ENCODE results near the gene BRD3OS.

The BRD3OS gene

DNA sequence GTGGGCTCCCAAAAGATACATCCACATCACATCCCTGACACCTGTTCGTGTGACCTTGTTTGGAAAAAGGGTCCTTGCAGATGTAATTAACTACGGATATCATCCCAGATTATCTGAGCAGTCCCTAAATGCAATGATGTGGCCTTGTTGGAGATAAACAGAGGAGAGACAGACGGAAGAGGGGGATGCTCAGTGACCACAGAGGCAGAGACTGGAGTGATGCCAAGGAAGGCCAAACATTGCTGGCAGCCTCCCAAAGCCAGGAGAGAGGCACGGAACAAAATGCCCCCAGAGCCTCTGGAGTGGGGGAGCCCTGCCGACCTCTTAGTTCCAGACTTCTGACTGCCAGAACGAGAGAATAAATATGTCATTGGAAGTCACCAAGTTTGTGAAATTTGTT is 18.1 kb upstream of the BRD3OS start:
- no peak for DNase-seq

DNA sequence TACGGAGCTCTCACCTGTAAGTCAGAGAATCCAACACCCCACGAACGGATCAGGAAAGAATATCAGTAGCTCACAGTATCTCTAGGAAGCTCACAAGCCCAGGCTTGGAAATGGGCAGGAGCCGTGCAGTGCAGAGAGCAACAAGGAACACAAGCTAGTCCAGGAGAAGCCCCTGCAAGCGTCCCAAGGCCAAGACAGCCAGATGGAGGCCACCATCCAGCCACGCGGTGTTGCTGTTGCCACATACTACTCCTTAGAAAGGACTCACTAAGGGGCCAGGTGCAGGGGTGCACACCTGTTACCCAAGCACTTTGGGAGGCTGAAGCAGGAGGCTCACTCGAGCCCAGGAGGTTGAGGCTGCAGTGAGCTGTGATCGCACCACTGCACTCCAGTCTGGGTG is 17.7 kb upstream of the BRD3OS start:
- no peak for DNase-seq

DNA sequence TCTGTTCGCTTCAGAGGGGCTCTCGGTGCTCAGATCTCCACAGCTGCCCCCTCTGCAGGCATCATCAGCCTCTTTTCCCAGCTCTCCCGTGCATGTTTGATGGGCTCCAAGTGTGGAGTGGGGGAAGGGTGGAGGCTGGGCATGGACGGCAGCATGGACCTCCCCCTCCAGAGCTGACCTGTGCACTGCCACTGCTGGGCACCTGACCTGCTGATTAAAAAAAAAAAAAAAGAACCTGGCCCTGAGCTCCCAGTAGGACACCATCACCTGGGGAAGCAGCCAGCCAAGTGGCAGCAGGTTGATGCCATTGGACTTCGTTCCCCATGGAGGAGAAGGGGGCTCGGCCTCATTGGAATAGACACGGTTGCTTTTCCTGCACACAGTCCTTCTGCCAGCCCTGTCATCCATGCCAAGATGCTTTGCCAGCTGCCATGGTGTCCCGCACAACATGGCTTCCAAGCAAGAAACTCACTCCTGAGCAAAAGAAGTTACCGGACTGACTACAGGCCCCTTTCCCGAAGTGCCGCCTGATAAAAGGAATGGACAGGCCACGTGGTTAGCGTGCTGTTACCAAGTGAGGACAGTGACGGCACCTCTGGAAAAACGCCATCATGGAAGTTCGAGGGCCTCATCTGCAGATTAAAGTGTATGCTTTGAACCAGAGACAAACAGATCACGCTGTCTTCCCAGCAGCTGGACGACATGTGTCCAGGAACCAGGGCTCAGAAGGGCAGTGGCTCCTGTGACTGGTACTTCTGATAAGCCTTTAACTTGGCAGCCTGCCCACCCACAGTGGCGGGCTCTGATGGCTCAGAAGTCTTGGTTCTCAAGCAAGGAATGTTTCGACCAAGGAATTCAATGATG is 14.7 kb upstream of the BRD3OS start:
- DNase-seq = no peak

DNA sequence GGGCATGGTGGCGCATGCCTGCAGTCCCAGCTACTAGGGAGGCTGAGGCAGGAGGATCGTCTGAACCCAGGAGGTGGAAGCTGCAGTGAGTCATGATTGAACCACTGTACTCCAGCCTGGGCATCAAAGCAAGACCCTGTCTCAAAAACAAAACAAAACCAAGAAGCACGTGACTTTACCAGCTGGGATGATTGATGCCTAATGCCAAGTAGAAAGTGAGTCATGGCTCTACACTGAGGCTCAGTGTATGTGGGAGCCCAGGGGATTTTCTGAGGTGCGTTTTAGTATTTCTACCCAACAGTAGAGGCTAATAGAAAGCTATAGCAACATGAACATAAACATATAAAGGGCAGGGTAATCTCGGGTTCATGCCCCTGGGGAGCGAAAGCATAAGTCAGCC is 13.9 kb upstream of the BRD3OS start:
- no peak for DNase-seq

DNA sequence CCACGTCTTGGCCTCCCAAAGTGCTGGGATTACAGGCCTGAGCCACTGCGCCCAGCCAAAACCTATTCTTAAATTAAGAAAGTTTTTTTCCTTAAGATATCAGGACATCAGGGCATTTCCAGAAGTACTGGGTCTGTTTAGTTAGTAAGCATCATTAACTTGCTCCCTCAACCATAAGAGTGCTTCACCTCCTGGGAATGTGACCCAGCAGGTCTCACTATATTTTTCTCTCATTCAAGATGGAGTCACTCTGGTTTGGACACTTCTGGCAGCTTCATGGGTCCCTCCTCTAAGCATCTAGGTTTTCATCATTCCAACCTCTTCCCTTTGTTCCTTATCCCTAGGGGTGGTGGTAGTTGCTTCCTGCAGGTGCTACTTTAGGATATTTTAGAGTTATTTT is 10.3 kb upstream of the BRD3OS start:
- DNase-seq = no peak

DNA sequence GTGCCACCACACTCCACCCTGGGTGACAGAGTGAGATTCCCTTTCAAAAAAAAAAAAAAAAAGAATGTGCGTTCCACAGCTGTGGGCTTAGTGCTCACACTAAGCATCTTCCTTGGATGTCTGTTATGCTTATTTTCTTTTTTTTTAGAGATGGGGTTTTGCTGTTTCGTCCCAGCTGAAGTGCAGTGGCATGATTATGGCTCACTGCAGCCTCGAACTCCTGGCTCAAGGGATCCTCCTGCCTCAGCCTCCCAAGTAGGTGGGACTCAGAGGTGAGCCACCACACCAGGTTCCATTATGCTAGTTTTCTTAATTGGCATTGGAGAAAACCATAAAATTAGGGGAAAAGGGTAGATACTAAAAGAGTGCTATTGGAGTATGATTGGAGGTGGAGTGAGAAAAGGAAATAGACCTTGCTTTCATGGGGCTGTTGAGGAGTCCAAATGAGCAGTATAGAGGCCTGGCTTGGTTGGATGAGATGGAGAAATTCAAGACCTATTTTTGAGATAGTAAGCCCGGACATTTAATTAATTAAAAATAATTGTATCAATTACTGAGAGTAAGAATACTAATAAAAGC is 978 bp upstream of the BRD3OS start:
- no peak for DNase-seq

DNA sequence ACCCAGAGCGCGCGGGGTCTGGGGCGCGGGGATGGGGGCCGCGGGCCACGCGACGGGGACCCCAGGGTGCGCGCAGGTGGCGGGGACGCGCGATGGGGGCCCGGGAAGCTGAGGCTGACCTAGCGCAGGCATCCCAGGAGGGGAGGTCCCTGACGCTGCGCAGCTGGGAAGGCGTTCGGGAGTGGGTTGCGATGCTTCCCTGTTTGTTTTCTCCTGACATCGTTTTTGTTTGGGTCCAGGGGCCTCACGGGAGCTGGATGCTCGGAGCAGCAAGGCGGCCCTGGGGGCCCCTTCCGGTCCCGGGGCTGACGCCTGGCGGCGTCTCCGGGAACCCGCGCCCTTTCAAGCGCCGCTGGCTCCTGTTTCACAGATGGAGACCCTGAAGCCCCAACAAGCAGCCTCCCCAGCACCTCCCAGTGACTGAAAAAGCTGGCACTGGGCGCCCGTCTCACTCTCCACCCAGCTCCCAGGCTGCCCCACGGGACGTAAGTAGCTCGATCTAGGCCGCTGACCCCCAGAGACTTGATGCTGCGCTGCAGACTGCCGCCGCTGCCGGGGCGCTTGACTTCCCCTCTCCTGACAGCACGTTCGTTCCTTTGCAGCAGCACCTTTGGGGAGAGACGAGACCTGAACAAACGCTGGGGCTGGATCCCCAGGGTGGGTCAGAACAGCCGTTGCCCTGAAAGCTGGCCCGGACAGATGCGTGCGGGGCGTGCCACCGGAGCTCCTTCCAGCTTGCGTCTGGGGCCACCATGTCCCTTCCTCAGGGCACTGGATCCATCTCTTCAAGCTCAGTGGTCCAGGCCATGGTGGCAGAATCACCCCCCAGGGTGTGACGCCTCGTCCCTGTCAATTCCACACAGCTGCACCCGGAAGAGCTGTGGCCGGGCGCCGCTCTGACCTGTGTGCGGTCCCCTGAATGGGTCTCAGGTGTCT is 593 bp downstream of the BRD3OS start:
- DNase-seq = peak in 1 of 2 donors; percentile 49

DNA sequence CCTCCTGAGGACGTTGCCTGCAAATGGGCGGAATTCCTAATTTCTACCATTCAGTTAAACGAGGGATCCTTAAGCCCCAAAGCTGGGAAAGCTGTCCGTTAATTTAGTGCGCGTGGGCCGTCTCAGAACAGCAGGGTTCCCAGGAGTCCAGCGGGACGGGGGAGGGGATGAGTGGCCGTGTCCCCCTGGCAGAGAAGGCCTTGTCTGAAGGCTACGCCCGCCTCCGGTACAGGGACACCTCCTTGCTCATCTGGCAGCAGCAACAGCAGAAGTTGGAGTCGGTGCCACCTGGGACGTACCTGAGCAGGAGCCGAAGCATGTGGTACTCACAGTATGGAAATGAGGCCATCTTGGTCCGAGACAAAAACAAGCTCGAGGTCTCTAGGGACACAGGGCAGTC is 1.3 kb downstream of the BRD3OS start:
- DNase-seq = no peak

DNA sequence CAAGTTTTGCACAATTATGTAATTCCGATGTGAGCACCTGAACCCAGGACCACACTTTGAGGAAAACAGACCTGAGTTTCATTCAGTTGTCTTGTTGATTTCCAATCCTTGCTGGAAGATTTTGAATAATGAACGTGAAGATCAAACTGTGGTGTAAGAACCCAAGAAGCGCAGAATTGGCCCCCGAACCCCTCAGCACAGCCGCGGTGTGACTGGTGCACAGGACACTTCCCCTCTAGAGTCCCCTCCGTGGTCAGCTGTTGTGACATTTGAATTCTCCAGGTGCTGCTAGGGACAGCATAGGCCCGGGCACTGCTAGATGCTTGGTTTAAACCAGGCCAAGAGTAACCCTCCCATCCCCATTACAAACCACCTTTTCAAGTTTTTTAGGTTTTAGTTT is 1.7 kb downstream of the BRD3OS start:
- DNase-seq = no peak

DNA sequence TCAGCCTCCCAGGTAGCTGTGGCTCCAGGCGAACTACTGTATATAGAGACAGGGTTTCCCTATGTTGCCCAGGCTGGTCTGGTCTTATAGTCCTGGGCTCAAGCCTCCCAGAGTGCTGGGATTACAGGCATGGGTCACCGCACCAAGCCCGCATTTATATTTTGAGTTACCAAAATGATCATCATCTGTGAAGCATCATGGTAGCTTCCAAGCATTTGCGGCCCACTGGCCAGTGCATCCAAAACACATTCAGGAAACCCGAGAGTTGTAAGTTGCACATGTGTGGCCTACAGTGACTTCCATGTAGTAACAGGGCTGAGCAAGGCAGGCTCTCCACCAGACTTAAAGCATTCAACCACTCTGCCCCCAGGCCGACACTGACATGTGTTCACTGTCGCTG is 2.3 kb downstream of the BRD3OS start:
- DNase-seq = no peak

DNA sequence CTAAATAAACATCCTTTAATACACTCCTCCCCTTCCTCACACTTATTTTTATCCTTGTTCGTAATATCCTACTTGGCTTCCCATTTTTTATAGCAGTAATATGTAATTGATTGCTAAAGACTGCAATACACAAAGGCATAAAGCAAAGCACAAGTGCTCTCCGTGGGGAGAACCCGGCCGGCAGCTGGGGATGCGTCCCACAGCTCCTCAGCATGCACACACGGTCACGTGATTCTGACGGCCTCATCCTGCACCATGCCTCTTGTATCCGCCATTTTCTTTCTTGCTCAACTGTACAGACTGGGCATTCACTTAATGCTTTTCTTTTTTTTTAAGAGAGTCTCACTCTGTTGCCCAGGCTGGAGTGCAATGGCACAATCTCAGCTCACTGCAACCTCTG is 2.8 kb downstream of the BRD3OS start:
- DNase-seq = no peak

DNA sequence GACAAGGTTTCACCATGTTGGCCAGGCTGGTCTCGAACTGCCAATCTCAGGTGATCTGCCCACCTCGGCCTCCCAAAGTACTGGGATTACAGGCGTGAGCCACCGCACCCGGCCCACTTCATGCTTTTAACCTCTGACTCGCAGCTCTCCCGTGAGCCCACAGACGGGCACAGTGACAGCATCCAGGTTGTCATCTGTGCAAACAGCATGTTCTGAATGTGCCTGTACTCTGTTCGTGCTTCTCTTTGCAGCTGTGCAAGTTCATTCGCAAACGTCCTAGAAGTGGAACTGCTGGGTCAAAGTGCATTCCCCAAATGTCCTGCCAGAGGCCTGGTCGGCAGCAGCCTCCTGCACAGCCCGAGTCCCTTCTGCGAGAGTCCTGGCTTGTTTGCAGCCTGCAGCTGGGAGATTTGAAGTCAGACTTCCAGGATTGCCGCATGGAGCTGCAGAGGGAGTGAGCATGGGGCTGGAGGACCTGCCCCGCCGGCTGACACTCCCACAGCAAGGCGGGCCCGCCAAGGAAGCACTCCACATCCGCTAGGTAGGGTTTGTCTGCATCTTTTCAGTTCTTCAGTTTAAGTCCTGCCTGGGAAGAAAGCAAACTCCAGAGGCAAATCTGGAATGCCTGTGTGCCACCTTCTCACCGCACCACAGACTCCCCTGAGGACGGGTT is 3.4 kb downstream of the BRD3OS start:
- no peak for DNase-seq

DNA sequence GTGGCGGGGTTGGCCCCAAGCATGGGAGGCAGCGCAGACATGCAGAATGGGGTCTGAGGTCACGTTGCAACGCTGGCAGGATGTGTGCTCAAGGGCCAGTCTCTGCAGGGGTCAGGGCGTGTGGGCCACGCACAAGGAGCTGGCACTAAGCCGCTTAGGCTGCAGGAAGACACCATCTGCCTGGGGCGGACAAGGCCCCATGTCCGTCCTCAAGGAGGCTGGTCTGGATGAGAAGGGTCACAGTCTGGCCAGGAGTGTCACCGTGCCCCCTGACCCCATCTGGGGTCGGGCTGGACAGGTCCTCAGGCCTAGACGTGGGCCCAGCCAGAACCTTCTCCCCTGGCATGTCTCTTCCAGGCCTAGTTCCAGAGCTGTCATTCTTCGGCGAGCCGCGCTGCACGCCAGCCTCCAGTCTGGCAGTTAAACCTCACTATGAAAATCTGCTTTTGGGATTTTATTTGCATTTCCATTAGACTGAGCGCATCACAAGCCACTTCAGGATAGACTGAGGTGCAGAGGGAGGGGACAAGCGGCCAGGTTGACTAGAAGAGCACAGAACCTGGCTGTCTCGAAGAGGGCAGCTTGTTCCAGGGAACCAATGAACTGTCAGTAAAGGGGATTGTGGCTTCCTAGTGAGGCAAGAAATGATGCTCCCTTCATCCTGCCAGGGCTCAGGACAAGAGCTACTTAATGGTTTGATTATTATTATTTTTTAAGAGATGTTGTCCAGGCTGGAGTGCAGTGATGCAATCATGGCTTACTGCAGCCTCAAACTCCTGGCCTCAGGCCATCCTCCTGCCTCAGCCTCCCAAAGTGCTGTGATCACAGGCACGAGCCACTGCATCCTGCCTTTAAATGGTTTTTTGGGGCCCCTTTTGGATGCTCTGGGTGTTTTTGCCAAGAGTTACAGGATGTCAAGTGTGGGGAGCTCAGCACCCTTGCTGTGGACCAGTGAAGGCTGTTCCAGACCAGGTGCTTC is 4.3 kb downstream of the BRD3OS start:
- DNase-seq = no peak

DNA sequence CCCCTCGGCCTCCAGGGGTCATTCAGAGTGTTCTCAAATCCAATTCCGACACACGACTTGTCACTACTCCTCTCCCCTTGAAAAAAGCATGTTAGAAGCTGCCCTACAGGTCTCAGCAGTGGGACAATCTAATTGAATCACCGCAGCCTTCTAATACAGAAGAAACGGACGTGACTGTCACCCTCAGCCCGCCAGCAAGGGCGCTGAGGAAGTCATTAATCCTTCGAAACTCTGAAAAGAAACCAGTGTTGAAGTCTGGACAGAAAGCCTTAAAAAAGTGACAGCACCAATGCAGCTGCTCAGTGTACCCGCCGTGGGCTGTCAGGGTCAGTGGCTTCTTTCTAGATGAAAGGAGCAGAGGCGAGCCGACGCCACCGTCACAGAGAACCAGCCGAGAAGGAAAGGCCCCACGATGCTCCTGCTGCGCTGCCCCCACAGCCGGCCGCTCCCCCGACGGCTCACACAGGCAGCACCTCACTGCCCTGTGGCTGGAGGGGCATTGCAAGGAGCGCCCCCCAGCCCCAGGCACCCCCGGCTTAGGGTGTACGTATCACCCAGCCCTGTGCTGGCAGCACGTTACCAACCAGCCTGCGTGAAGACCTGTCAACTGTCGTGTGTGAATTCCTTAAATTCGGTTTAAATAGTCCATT is 5.7 kb downstream of the BRD3OS start:
- no peak for DNase-seq

DNA sequence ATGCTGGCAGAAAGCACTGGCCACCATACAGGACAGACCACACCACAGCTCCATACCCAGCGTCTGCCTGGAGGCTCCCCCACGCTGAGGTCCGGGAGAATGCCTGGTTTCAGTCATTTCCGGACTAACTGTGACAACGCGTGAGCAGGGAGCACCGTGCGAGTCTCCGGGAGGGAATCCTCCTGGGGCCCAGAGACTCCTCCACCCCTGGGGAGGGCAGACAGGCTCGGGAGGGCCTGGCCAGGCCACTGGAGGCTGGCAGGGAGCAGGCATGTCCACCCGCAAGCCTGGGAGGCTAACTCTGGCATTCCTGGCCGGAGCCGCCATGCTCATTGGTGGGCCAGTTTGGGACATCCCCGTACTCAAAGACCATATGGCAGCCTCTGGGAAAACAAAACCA is 6.5 kb downstream of the BRD3OS start:
- no peak for DNase-seq

DNA sequence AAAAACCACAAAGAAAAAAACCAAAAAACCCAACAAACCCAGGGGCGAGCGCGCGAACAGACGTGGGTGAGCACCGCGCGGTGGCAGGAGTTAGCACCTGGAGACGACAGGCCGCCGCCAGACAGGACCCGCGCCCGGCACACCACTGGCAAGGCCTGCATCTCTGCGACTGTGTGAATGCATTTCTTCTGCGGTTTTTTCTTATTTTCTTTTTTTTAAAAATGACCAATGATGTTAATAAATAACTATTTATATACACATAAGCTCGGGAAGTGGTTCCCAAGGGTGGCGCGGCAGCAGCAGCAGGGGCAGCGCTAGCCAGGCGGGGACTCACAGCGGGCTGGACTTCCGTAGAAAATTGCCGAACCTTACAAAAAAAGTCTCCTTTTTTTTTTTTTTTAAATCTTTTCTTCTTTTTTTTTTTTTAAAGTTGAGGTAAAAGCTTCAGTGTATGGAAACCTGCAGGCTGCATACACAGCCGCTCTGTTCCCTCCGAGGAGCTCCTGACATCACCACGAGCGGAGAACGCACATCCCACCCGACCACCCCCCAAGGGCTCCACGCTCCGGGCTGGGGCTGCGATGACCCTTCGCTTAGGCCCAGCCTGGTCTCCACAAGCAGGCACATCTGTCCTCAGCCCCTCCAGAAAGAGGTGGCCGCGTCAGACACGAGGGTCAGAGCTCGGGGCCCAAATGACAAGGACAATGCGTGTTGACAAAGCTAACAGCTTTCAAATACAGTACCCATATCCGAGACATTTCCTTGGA is 7.4 kb downstream of the BRD3OS start:
- no peak for DNase-seq

DNA sequence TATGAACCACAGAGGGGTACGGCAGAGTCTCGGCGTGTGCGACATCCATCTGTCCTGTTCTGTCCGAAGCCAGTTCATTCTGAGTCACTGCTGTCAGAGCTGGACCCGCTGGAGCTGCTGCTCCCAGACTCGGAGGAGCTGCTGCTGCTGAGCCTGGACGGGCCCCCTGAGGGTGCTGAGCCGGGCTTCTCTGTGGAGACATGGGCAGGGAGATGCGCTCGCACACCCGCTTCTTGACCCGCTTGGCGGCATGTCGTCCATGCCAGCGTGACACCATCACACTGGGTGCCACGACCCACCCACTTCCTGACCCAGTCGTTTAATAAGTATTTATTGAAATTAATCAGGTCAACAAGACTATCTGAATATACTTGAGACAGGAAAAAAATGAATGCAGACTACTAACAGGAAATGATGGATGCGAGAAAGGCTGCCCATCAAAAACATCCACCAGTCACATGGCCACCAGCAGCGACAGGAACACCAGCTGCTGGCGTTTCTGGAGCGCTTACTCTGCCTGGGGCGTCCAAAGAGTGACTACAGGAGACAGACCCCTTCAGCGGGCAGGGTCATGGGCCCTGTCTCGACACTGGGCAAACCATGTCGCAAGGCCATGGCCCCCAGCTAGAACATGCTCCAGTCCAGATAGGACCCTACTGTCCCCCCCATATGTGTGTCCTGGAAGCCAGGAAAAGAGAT is 8.4 kb downstream of the BRD3OS start:
- DNase-seq = no peak

DNA sequence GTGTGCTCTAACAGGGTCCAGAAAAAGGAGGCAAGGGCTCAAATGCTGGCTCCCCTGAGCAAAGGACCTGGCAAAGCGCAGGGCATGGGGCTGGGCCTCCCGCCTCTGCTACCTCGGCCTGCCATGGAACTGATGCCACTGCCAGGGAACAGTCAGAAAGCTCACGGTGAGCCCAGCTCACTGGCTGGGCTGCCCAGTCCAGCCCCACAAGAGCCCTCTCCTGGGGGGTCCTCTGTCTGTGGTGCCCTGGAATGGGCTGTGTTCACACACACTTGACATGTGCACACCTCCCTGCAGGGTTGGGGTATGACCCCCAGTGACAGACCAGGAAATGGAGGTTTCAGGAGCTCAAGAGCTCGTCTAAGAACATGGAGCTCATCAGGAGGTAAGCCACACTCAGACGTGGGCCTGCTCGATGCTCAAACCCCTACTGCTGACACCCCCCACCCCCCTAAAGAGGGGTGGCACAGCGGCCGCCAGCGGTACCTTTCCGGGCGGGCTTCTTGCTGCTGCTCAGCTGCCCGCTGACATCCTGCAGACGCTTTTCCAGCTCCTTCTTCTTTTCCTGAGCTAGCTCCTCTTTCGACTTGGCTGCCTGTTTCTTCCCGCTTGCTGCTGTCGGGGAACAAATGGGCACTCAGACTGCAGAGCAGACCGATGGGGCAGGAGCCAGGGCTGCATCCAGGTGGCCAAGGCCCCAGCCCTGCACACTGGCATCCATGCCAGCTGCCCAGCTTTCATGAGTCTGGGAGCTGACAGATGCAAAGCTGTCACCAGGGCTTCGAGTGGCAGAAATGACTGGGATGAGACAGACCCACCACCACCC is 9.1 kb downstream of the BRD3OS start:
- no peak for DNase-seq

Data from bone marrow (tissue), 2 donors.